ENCODE data around the gene CAPN15.
"Not testable (repeated sequence)": the region's sequence is repeated elsewhere in the genome, so short reads cannot be mapped to it uniquely, and the experiment has no call there.

Gene CAPN15

GRCh38 chr16:527015-527903 lies at the start of gene CAPN15:
CAPN15 (plus strand) TSS chr16:527712; CDS start chr16:546839, 19,127 bp downstream.
- DNase-seq (ENCODE audit: low spot score): peak; percentile 92

- not testable (repeated sequence) for DNase-seq (ENCODE audit: low spot score)
Measured at GRCh38 chr16:478287-478686, 49.2 kb upstream of the CAPN15 start.

GRCh38 chr16:482468-483185 lies 44.9 kb upstream of the CAPN15 start:
- DNase-seq (ENCODE audit: low spot score): no peak

GRCh38 chr16:483341-484075 lies 44.0 kb upstream of the CAPN15 start:
- DNase-seq (ENCODE audit: low spot score): peak; percentile 70

GRCh38 chr16:489606-490005 lies 37.9 kb upstream of the CAPN15 start:
- DNase-seq (ENCODE audit: low spot score): no peak

- DNase-seq (ENCODE audit: low spot score): no peak
Measured at GRCh38 chr16:490768-491167, 36.7 kb upstream of the CAPN15 start.

GRCh38 chr16:491220-491919 lies 36.1 kb upstream of the CAPN15 start:
- DNase-seq (ENCODE audit: low spot score): no peak

- DNase-seq (ENCODE audit: low spot score): peak; percentile 68
Measured at GRCh38 chr16:492211-492875, 35.2 kb upstream of the CAPN15 start.

GRCh38 chr16:494676-495075 lies 32.8 kb upstream of the CAPN15 start:
- DNase-seq (ENCODE audit: low spot score): not testable (repeated sequence)

- DNase-seq (ENCODE audit: low spot score): no peak
Measured at GRCh38 chr16:495127-495748, 32.3 kb upstream of the CAPN15 start.

- no peak for DNase-seq (ENCODE audit: low spot score)
Measured at GRCh38 chr16:496097-496886, 31.2 kb upstream of the CAPN15 start.

- DNase-seq (ENCODE audit: low spot score): no peak
Measured at GRCh38 chr16:497258-497657, 30.3 kb upstream of the CAPN15 start.

GRCh38 chr16:499924-500323 lies 27.6 kb upstream of the CAPN15 start:
- DNase-seq (ENCODE audit: low spot score): no peak

- DNase-seq (ENCODE audit: low spot score): no peak
Measured at GRCh38 chr16:500709-501108, 26.8 kb upstream of the CAPN15 start.

GRCh38 chr16:502179-502943 lies 25.2 kb upstream of the CAPN15 start:
- no peak for DNase-seq (ENCODE audit: low spot score)

- no peak for DNase-seq (ENCODE audit: low spot score)
Measured at GRCh38 chr16:503150-504071, 24.1 kb upstream of the CAPN15 start.

- DNase-seq (ENCODE audit: low spot score): no peak
Measured at GRCh38 chr16:505479-506245, 21.9 kb upstream of the CAPN15 start.

GRCh38 chr16:506246-506546 lies 21.3 kb upstream of the CAPN15 start:
- no peak for DNase-seq (ENCODE audit: low spot score)

All from ecto neural progenitor cell (in vitro differentiated cells).